H1 (cell line): ENCODE measurements around the gene LAIR1. TPM values are rescaled to one million over a fixed set of nuclear protein-coding genes. Genes with fewer than 3 reads are reported as not detected.

Experiments
- CTCF ChIA-PET: fragments of 300-600 bp; sonication (Branson Sonifier 250); formaldehyde crosslinking; loops from one replicate; lab custom pipeline; 2021; ENCODE audit not compliant: partially characterized antibody; lab: Charles Lee
- POLR2A ChIA-PET: fragments of 300-600 bp; sonication (Branson Sonifier 250); formaldehyde crosslinking; loops from one replicate; lab custom pipeline; 2021; ENCODE audit warnings: inconsistent platforms; ENCODE audit not compliant: partially characterized antibody; lab: Charles Lee
- DNase-seq, 2 experiments: peaks; one replicate each; pipeline versions ENCODE4 v3.0.0 to v3.0.0-alpha.2; 2010 to 2022; ENCODE audit warnings: low spot score in 2 of 2, low read depth in 1 of 2, mixed read lengths in 1 of 2
- FAIRE-seq: peaks from 2 replicates; lab custom pipeline; 2011; peaks lifted over from hg19 to GRCh38; lab: Jason Lieb, UNC
- H2AFZ ChIP-seq: 2 replicates; pipeline ENCODE4 v1.8.1; 2012; ENCODE audit warnings: low read length, inconsistent platforms
- H2AK5ac ChIP-seq: 2 replicates; pipeline ENCODE4 v1.6.1; 2013; ENCODE audit warnings: low read depth, low read length
- H2BK120ac ChIP-seq: replicated peaks from 2 replicates; pipeline ENCODE3; 2013; ENCODE audit warnings: low read depth, low read length, inconsistent platforms
- H2BK12ac ChIP-seq: 2 replicates; pipeline ENCODE4 v1.6.1; 2013; ENCODE audit warnings: low read depth, low read length
- H2BK15ac ChIP-seq: 2 replicates; pipeline ENCODE4 v1.6.1; 2013; ENCODE audit warnings: low read length
- H2BK20ac ChIP-seq: 2 replicates; pipeline ENCODE4 v1.6.1; 2013; ENCODE audit warnings: low read length
- H2BK5ac ChIP-seq: 2 replicates; pipeline ENCODE4 v1.6.1; 2013; ENCODE audit warnings: low read depth, low read length
- H3K14ac ChIP-seq: 2 replicates; pipeline ENCODE4 v1.6.1; 2013; ENCODE audit warnings: inconsistent platforms; ENCODE audit not compliant: insufficient read length
- H3K18ac ChIP-seq: 2 replicates; pipeline ENCODE4 v1.6.1; 2013; ENCODE audit warnings: low read length; ENCODE audit errors: extremely low read depth
- H3K23ac ChIP-seq: 2 replicates; pipeline ENCODE4 v1.6.1; 2013; ENCODE audit warnings: inconsistent platforms; ENCODE audit not compliant: insufficient read length
- H3K23me2 ChIP-seq: 2 replicates; pipeline ENCODE4 v1.6.1; 2013; ENCODE audit warnings: low read depth, low read length
- H3K27ac ChIP-seq: 2 replicates; pipeline ENCODE4 v1.6.1; 2011; ENCODE audit warnings: low read depth, low read length, inconsistent platforms
- H3K27me3 ChIP-seq, 4 experiments: replicated peaks in 1 of 4; 1 replicate in 1 of 4; 2 replicates in 3 of 4; pipeline versions ENCODE4 v1.6.1 to v1.8.1; 2011 to 2013; ENCODE audit warnings: low read length in 3 of 4, mild to moderate bottlenecking in 3 of 4, inconsistent platforms in 2 of 4, mixed read lengths in 2 of 4, moderate library complexity in 1 of 4; ENCODE audit not compliant: control insufficient read depth in 3 of 4, insufficient read depth in 3 of 4; ENCODE audit errors: extremely low read depth in 1 of 4
- H3K36me3 ChIP-seq, 4 experiments: 2 replicates each; pipeline versions ENCODE4 v1.6.1 to v1.8.1; 2011 to 2013; ENCODE audit warnings: mild to moderate bottlenecking in 4 of 4, low read length in 3 of 4, moderate library complexity in 2 of 4, control low read depth in 1 of 4, inconsistent platforms in 1 of 4; ENCODE audit not compliant: insufficient read depth in 4 of 4, control insufficient read depth in 2 of 4
- H3K4ac ChIP-seq: replicated peaks from 2 replicates; pipeline ENCODE3; 2013; ENCODE audit warnings: low read length, low read depth, mixed read lengths, inconsistent platforms; ENCODE audit not compliant: insufficient read length
- H3K4me1 ChIP-seq, 4 experiments: replicated peaks in 1 of 4; 1 replicate in 1 of 4; 2 replicates in 3 of 4; pipeline versions ENCODE4 v1.6.1 to v1.8.1; 2011 to 2013; ENCODE audit warnings: low read length in 3 of 4, inconsistent platforms in 2 of 4, mixed read lengths in 1 of 4; ENCODE audit not compliant: insufficient read depth in 4 of 4, control insufficient read depth in 3 of 4
- H3K4me2 ChIP-seq, 2 experiments: 2 replicates each; pipeline versions ENCODE4 v1.6.1 to v1.8.1; 2011 to 2013; ENCODE audit warnings: low read depth in 2 of 2, low read length in 2 of 2, control low read depth in 1 of 2, inconsistent platforms in 1 of 2, mild to moderate bottlenecking in 1 of 2; ENCODE audit not compliant: insufficient read depth in 1 of 2
- H3K4me3 ChIP-seq, 4 experiments: fragments of 200-600, 300-600 bp in 1 of 4; sonication (generic), shearing (Covaris generic), sonication (Bioruptor Twin) in 1 of 4; 2 replicates each; pipeline versions ENCODE4 v1.5.1 to v1.8.1; 2011 to 2016; ENCODE audit warnings: low read length in 4 of 4, low read depth in 3 of 4, control low read depth in 2 of 4, inconsistent platforms in 2 of 4, mild to moderate bottlenecking in 2 of 4, mixed read lengths in 1 of 4, moderate library complexity in 1 of 4; ENCODE audit not compliant: insufficient read depth in 2 of 4; ENCODE audit errors: extremely low read depth in 1 of 4
- H3K56ac ChIP-seq: replicated peaks from 2 replicates; pipeline ENCODE3; 2013; ENCODE audit warnings: low read depth, mild to moderate bottlenecking, mixed read lengths, low read length, inconsistent platforms; ENCODE audit not compliant: insufficient read length
- H3K79me1 ChIP-seq: 2 replicates; pipeline ENCODE4 v1.6.1; 2013; ENCODE audit warnings: low read depth, low read length, control low read depth
- H3K79me2 ChIP-seq, 2 experiments: 2 replicates each; pipeline versions ENCODE4 v1.6.1 to v1.8.1; 2012 to 2013; ENCODE audit warnings: low read length in 2 of 2, mild to moderate bottlenecking in 2 of 2, inconsistent platforms in 1 of 2; ENCODE audit not compliant: insufficient read depth in 2 of 2, control insufficient read depth in 1 of 2
- H3K9ac ChIP-seq, 4 experiments: replicated peaks in 1 of 4; 1 replicate in 1 of 4; 2 replicates in 3 of 4; pipeline versions ENCODE4 v1.6.1 to v1.8.1; 2011 to 2013; ENCODE audit warnings: low read depth in 3 of 4, low read length in 3 of 4, control low read depth in 2 of 4, mild to moderate bottlenecking in 2 of 4, moderate library complexity in 2 of 4, inconsistent platforms in 1 of 4; ENCODE audit errors: extremely low read depth in 1 of 4
- H3K9me3 ChIP-seq, 2 experiments: 2 replicates each; pipeline versions ENCODE4 v1.6.1 to v1.8.1; 2012 to 2013; ENCODE audit warnings: mild to moderate bottlenecking in 2 of 2, moderate library complexity in 2 of 2, control low read depth in 1 of 2, inconsistent platforms in 1 of 2, low read depth in 1 of 2, low read length in 1 of 2, mixed read lengths in 1 of 2; ENCODE audit not compliant: insufficient read depth in 2 of 2
- H4K20me1 ChIP-seq, 2 experiments: replicated peaks in 1 of 2; 2 replicates each; pipeline versions ENCODE3 to v1.8.1; 2011 to 2013; ENCODE audit warnings: inconsistent platforms in 2 of 2, low read length in 2 of 2, mild to moderate bottlenecking in 1 of 2; ENCODE audit not compliant: insufficient read depth in 2 of 2, control insufficient read depth in 1 of 2
- H4K5ac ChIP-seq: 2 replicates; pipeline ENCODE4 v1.6.1; 2013; ENCODE audit warnings: low read length, low read depth, mixed read lengths, inconsistent platforms; ENCODE audit not compliant: insufficient read length
- H4K8ac ChIP-seq: 2 replicates; pipeline ENCODE4 v1.8.0; 2013; ENCODE audit warnings: mild to moderate bottlenecking, moderate library complexity, low read length, inconsistent platforms; ENCODE audit not compliant: insufficient read depth; ENCODE audit errors: extremely low read depth
- H4K91ac ChIP-seq: replicated peaks from 2 replicates; pipeline ENCODE3; 2013; ENCODE audit warnings: low read length, mixed read lengths, inconsistent platforms; ENCODE audit not compliant: insufficient read length
- GABPA ChIP-seq: IDR thresholded peaks from 2 replicates; pipeline ENCODE4 v1.6.1; 2011; ENCODE audit warnings: mild to moderate bottlenecking, low read length, moderate library complexity, borderline replicate concordance; ENCODE audit not compliant: insufficient read depth
- HDAC2 ChIP-seq, 2 experiments: fragments of 300-600 bp in 1 of 2; sonication (generic) in 1 of 2; IDR thresholded peaks; 2 replicates each; pipeline ENCODE4 v1.6.1; 2011 to 2012; ENCODE audit warnings: low read depth in 2 of 2, low read length in 2 of 2, mild to moderate bottlenecking in 2 of 2, moderate library complexity in 2 of 2, borderline replicate concordance in 1 of 2, inconsistent platforms in 1 of 2
- KDM5A ChIP-seq: fragments of 200-600 bp; IDR thresholded peaks from 2 replicates; pipeline ENCODE4 v1.7.1; 2012; ENCODE audit warnings: mild to moderate bottlenecking, low read length, inconsistent platforms, mixed read lengths
- RNF2 ChIP-seq: fragments of 200-900, 300-1000 bp; sonication (generic); IDR thresholded peaks from 2 replicates; pipeline ENCODE4 v1.7.1; 2016; ENCODE audit warnings: borderline replicate concordance, low read depth, mild to moderate bottlenecking, antibody characterized with exemption, low read length; ENCODE audit not compliant: poor library complexity, severe bottlenecking; ENCODE audit errors: missing control alignments
- RXRA ChIP-seq: IDR thresholded peaks from 2 replicates; pipeline ENCODE4 v1.6.1; 2011; ENCODE audit warnings: low read depth, mild to moderate bottlenecking, low read length, moderate library complexity; ENCODE audit not compliant: insufficient read depth
- SP2 ChIP-seq: IDR thresholded peaks from 2 replicates; pipeline ENCODE4 v1.6.1; 2012; ENCODE audit warnings: mild to moderate bottlenecking, low read length, inconsistent platforms
- SUZ12 ChIP-seq: fragments of 200-600 bp; sonication (generic); IDR thresholded peaks from 2 replicates; pipeline ENCODE4 v1.6.1; 2012; ENCODE audit warnings: mild to moderate bottlenecking, inconsistent platforms, low read length, moderate library complexity, mixed read lengths
- USF2 ChIP-seq: IDR thresholded peaks from 2 replicates; pipeline ENCODE4 v1.6.1; 2011; ENCODE audit warnings: low read length, improper control_type of control experiment
- YY1 ChIP-seq: IDR thresholded peaks from 2 replicates; pipeline ENCODE4 v1.6.1; 2011; ENCODE audit warnings: low read depth, mild to moderate bottlenecking, low read length
- WGBS, 2 experiments: shearing (Covaris generic) in 1 of 2; methylation state at CpG; one replicate each; pipeline versions ENCODE4 v1.1.6 to v1.1.7; 2013 to 2015; ENCODE audit warnings: low lambda C conversion rate in 2 of 2, mixed read lengths in 2 of 2, inconsistent platforms in 1 of 2, low coverage in 1 of 2, missing lambda C conversion rate in 1 of 2; ENCODE audit not compliant: insufficient replicate concordance in 2 of 2, insufficient coverage in 1 of 2, insufficient read length in 1 of 2; ENCODE audit errors: extremely low coverage in 1 of 2, missing lambda C conversion rate in 1 of 2; 5-methylcytosine and 5-hydroxymethylcytosine counted together
- polyA plus RNA-seq, 7 experiments: library from polyadenylated mRNA; depleted of rRNA in 3 of 7; stranded (reverse) in 5 of 7; unstranded in 2 of 7; fragments of >200 nt in 5 of 7; fragments of 200-250 nt in 2 of 7; gene quantifications; 1 replicate in 5 of 7; 2 replicates in 1 of 7; 4 replicates in 1 of 7; pipeline versions ENCODE4 v1.2.1 to v1.2.3, GENCODE V29; 2011 to 2013; ENCODE audit warnings: missing spikeins in 2 of 7, mixed read lengths in 2 of 7
- total RNA-seq: library from RNA; stranded (reverse); fragmentation: NEBNext Ultra II Directional; extraction: Animal tissue kit (Norgen Biotek cat#: 25700); gene quantifications from 2 replicates; pipeline ENCODE4 v1.2.1, GENCODE V29; 2021

Gene LAIR1
- total and polyA plus RNA-seq, 2 of the 8 experiments (the other 6 are each of a cell fraction or from before 2014, with no cell fraction given) = 0.18 TPM; not detected in 1

DNA sequence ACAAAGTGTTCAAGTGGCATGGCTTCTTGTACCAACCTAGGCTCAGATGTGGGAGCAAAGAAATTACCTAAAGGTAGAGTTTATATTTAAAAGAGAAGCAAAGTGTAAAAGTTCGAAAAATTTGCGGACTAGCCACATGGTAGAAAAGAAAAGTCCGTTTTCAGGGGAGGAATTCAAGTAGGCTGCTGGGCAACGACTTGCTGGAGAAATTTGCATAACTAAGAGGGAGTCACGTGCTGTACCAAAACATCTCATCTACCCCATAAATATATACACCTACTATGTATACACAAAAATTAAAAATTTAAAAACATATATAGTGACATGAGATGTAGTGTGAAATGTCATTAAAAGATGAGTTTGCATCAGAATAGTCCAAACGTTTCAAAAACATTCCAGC lies 2.1 kb upstream of the LAIR1 start:
- Histone ChIP-seq H4K8ac (no peak overlapping the region), H3K9me3 (no peaks in the 10 kb centered on the region), H2AFZ (no peak overlapping the region), H3K9ac (no peak overlapping the region), H2BK20ac (no peak overlapping the region), H3K23me2 (no peaks in the 10 kb centered on the region), H3K36me3 (no peaks in the 10 kb centered on the region), H3K4me3 (no peak overlapping the region)
- FAIRE-seq (no peak), DNase-seq (no peak)
- TF ChIP-seq GABPA (no peak), RXRA (no peak), USF2 (no peak), YY1 (no peak), SP2 (no peak), KDM5A (no peak), RNF2 (no peak), HDAC2 (IDR thresholded peaks at IDR 0.05; ENCODE audit: borderline replicate concordance in 1 of 2, low read depth in 2 of 2, low read length in 2 of 2) (no peak), SUZ12 (no peak)
- TF ChIP-seq, all 59 proteins: peak for 0
- no peaks in the 10 kb centered on the region for H3K79me1 ChIP-seq
- ChIA-PET POLR2A (interaction anchor here (1.5 kb wide), 1 partner anchor 25 kb away, joined by 3 read pairs; no protein-coding TSS in a partner anchor), CTCF (interaction anchor here (6.1 kb wide), 1 partner anchor 23 kb away, joined by 39 read pairs; no protein-coding TSS in a partner anchor)
- no peak overlapping the region for H3K23ac ChIP-seq
- no peaks in the 10 kb centered on the region for H4K20me1 ChIP-seq
- H3K27ac ChIP-seq = no peak overlapping the region
- no peak overlapping the region for H3K4ac ChIP-seq
- H3K79me2 ChIP-seq = no peaks in the 10 kb centered on the region
- H2AK5ac ChIP-seq = peak overlapping the region; percentile 60; the same call in 1 of the 2 replicates
- no peak overlapping the region for H3K18ac ChIP-seq
- no peak overlapping the region for H2BK15ac ChIP-seq
- no peak overlapping the region for H2BK120ac ChIP-seq
- no peak overlapping the region for H3K14ac ChIP-seq
- no peak overlapping the region for H4K5ac ChIP-seq
- H4K91ac ChIP-seq = no peak overlapping the region
- peaks cover 0 to 3% (median 0%) of the 10 kb centered on the region in 4 experiments; a peak in 1 of 7 replicates for H3K4me1 ChIP-seq
- H3K27me3 ChIP-seq = no peaks in the 10 kb centered on the region
- H2BK12ac ChIP-seq = no peak overlapping the region
- H3K56ac ChIP-seq = no peak overlapping the region
- H3K4me2 ChIP-seq = no peak overlapping the region
- WGBS, 2 experiments = 47% methylated on average over 6 of the region's 6 CpGs; no CpG with 5 or more reads in 1 of the 2 experiments
- H2BK5ac ChIP-seq = no peak overlapping the region
